Tibial nerve (tissue), 4 donors: Measurements from ENCODE around the gene ARSD.

ENCODE experiments used
- EP300 ChIP-seq, 2 donors: sonication (generic); formaldehyde crosslinking; IDR thresholded peaks; one replicate each; pipeline ENCODE4 v1.6.1; 2017; ENCODE audit warnings: antibody characterized with exemption in 2 of 2, mild to moderate bottlenecking in 1 of 2
- POLR2A ChIP-seq, 2 donors: fragments of 450-650 bp; IDR thresholded peaks; one replicate each; pipeline ENCODE4 v1.6.1; 2017; ENCODE audit warnings: antibody characterized with exemption in 2 of 2, mild to moderate bottlenecking in 2 of 2, moderate library complexity in 2 of 2
- TF ChIP-seq, protein P1 (sequence below), 5 experiments: fragments of 200-600 bp in 3 of 5; fragments of 450-650 bp in 2 of 5; sonication (generic) in 3 of 5; IDR thresholded peaks; one replicate each; pipeline ENCODE4 v1.5.1; 2016 to 2019; ENCODE audit warnings: antibody characterized with exemption in 5 of 5, mild to moderate bottlenecking in 3 of 5, moderate library complexity in 2 of 5

DNA sequence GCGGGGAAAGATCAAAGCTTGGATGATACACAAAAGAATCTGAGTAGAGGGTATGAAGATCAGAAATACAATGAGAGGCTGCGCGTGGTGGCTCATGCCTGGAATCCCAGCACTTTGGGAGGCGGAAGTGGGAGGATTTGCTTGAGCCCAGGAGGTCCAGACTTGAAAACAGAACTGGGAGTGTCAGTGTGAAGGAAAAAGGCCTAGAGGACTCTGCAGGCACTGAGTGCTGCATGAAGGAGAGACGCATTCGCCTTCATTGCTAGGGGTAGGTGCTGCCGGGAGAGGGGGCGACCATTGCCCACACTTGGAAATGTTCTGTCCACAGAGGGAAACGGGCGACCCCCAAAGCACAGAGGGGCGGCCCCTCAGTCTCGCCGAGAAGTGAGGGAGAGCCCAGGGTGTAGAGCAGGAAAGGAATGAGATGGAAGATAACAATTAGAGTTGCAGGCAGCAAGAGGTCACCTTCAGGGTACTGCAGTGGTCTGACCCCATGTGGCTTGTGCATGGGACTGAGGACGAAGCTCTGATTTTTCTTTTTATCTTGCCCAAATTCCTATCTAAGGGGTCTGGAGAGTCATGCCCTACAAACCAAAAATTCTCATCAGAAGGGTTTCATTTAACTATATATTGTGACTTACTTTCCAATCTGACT is 31.8 kb upstream of the ARSD start:
- TF ChIP-seq, protein P1, sequence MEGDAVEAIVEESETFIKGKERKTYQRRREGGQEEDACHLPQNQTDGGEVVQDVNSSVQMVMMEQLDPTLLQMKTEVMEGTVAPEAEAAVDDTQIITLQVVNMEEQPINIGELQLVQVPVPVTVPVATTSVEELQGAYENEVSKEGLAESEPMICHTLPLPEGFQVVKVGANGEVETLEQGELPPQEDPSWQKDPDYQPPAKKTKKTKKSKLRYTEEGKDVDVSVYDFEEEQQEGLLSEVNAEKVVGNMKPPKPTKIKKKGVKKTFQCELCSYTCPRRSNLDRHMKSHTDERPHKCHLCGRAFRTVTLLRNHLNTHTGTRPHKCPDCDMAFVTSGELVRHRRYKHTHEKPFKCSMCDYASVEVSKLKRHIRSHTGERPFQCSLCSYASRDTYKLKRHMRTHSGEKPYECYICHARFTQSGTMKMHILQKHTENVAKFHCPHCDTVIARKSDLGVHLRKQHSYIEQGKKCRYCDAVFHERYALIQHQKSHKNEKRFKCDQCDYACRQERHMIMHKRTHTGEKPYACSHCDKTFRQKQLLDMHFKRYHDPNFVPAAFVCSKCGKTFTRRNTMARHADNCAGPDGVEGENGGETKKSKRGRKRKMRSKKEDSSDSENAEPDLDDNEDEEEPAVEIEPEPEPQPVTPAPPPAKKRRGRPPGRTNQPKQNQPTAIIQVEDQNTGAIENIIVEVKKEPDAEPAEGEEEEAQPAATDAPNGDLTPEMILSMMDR (IDR thresholded peaks at IDR 0.05), result no peak
- no peak for TF ChIP-seq POLR2A (IDR thresholded peaks at IDR 0.05)
- no peak for TF ChIP-seq EP300 (IDR thresholded peaks at IDR 0.05)
